BE2C (cell line): ENCODE results near the gene VTN.

Experiments
- DNase-seq: peaks from one replicate; pipeline ENCODE4 v3.0.0-alpha.2; 2020
- H3K27me3 ChIP-seq: fragments of 250-450 bp; sonication (Bioruptor Pico); 2 replicates; pipeline ENCODE4 v1.5.1; 2020; ENCODE audit warnings: mild to moderate bottlenecking
- H3K36me3 ChIP-seq: fragments of 250-450 bp; sonication (Bioruptor Pico); 2 replicates; pipeline ENCODE4 v1.5.1; 2020; ENCODE audit warnings: mild to moderate bottlenecking
- H3K4me1 ChIP-seq: fragments of 250-450 bp; sonication (Bioruptor Pico); 2 replicates; pipeline ENCODE4 v1.5.1; 2020
- H3K4me3 ChIP-seq: 2 replicates; pipeline ENCODE4 v1.5.1; 2011; ENCODE audit warnings: low read depth, low read length
- H3K9me3 ChIP-seq: fragments of 250-450 bp; sonication (Bioruptor Pico); 2 replicates; pipeline ENCODE4 v1.5.1; 2020
- TF ChIP-seq, protein P1 (sequence below): IDR thresholded peaks from 2 replicates; pipeline ENCODE4 v1.5.1; 2012; ENCODE audit warnings: mild to moderate bottlenecking, low read depth, low read length

VTN gene

DNA sequence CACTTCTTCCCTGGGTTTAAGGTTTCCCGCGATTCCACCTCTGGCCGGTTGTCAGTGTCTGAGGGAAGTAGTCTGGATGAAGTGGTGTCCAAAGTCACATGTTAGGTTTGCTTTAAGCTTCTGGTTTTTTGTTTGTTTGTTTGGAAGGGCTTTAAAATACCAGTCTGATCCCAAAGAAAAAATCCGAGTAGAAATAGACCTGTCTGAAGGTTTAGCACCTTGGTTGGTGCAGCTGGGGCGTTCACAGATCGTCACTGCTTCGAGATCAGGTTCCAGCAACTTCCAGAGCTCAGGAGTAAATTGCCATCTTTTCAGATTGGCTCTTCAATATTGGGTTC lies 50.5 kb downstream of the VTN start:
- Histone ChIP-seq H3K27me3 (no peaks in the 10 kb centered on the region), H3K4me1 (no peaks in the 10 kb centered on the region; the same call in 1 of the 2 replicates)
- TF ChIP-seq, protein P1, sequence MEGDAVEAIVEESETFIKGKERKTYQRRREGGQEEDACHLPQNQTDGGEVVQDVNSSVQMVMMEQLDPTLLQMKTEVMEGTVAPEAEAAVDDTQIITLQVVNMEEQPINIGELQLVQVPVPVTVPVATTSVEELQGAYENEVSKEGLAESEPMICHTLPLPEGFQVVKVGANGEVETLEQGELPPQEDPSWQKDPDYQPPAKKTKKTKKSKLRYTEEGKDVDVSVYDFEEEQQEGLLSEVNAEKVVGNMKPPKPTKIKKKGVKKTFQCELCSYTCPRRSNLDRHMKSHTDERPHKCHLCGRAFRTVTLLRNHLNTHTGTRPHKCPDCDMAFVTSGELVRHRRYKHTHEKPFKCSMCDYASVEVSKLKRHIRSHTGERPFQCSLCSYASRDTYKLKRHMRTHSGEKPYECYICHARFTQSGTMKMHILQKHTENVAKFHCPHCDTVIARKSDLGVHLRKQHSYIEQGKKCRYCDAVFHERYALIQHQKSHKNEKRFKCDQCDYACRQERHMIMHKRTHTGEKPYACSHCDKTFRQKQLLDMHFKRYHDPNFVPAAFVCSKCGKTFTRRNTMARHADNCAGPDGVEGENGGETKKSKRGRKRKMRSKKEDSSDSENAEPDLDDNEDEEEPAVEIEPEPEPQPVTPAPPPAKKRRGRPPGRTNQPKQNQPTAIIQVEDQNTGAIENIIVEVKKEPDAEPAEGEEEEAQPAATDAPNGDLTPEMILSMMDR, result no peak

DNA sequence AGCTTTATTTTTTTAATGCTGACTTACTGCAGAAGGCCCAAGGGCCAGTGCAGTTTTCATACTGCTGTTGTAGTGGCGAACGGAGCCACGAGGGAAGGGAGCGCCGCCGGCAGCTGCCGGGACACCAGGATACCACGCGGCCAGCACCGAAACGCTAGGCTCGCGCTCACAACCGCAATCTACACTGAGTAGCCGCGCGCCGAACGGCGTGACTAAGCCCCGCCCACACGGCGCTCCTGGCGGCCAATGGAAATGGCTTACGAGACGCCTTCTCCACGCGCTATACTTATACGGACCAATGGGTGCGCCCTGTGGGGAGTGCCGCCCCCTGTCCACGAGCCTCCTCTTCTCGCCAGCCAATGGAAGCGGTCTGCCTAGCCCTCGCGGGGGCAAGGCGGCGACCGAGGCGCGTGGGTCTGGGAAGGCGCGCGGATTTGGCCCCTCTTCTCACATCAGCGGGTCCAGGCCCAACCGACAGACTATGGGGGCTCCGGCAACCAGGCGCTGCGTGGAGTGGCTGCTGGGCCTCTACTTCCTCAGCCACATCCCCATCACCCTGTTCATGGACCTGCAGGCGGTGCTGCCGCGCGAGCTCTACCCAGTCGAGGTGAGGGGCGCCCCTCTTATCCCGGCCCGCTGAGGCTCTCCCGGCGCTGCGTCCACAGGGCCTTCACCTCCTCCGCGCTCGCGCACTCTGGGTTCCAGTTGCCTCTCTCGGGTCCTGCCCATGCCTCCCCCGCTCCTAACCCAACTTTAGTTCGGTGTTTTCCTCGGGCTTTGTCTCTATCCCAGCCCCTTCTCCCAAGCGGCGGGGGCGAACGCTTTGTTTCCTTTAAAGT lies 51.1 kb downstream of the VTN start, which contains the start of gene TMEM97:
TSS of gene TMEM97 (plus strand) at position 442 of the 839 bp plus-strand sequence. CDS start at position 482, 40 bp downstream.
- peak; percentile 94 for DNase-seq
- no peaks in the 10 kb centered on the region for H3K27me3 ChIP-seq
- H3K36me3 ChIP-seq, result peaks cover 4% of the 10 kb centered on the region
- TF ChIP-seq, protein P1, result no peak
- no peaks in the 10 kb centered on the region; the same call in 1 of the 2 replicates for H3K4me1 ChIP-seq
- no peaks in the 10 kb centered on the region for H3K9me3 ChIP-seq
- H3K4me3 ChIP-seq, result peak within 1 kb of the TSS; percentile 87

More for the DNA sequence above, 50.5 kb downstream of the VTN start:
- Histone ChIP-seq H3K9me3 (no peaks in the 10 kb centered on the region), H3K4me3 (peak overlapping the region; percentile 87), H3K36me3 (peaks cover 4% of the 10 kb centered on the region)
- DNase-seq, result no peak

DNA sequence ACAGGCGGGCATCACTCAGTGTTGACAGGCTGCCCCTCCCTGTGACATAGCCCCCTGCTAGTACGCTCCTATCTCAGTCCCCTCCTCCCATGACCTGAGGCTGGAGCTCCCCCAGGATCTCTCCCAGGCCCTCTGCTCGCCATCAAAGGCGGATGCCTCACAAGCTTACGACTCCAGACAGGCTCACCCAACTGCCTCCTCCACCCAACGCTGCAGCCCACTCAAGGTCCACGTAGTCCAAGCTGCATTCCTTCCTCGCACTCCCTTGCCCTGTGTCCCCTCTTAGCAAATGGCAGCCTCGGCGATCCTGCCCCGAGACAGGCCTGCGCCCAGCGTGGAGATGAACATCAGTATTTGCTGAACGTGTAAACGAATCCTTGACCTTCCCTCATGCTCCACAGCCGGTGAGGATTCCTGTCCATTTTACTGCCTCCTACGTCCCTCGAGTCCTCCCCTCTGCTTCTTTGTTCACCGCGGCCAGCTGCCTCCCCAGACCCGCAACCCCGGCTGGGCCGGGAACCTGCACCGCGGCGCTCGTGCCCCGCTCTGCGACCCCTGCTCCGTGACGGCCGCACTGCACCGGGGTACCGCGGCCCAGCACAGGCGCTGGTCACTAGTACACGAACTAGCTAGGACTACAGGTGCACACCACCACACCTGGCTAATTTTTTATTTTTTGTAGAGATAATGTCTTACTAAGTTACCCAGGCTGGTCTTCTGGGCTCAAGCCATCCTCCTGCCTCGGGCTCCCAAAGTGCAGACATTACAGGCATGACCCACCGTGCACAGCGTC lies 51.9 kb downstream of the VTN start:
- H3K27me3 ChIP-seq, result no peaks in the 10 kb centered on the region
- peak overlapping the region; percentile 61 for H3K4me3 ChIP-seq
- no peaks in the 10 kb centered on the region; the same call in 1 of the 2 replicates for H3K4me1 ChIP-seq
- DNase-seq, result peak; percentile 16
- peaks cover 4% of the 10 kb centered on the region for H3K36me3 ChIP-seq
- H3K9me3 ChIP-seq, result no peaks in the 10 kb centered on the region
- TF ChIP-seq, protein P1, result no peak
